Measurements from ENCODE around the gene KIF16B.

The KIF16B gene

GRCh38 chr20:16314748-16315159, 258.5 kb downstream of the KIF16B start:
- no peaks in the 10 kb centered on the region for H3K27me3 Mint-ChIP-seq
- peaks cover 0 to 15% of the 10 kb centered on the region in 2 donors for H3K9me3 Mint-ChIP-seq
- ATAC-seq (replicated peaks) = no peak
- DNase-seq = no peak
- H3K27ac Mint-ChIP-seq = no peak overlapping the region
- H3K4me3 Mint-ChIP-seq = no peak overlapping the region
- peaks cover 5% of the 10 kb centered on the region for H3K36me3 Mint-ChIP-seq (ENCODE audit: insufficient read depth)
- peaks cover 0 to 3% of the 10 kb centered on the region in 2 donors for H3K4me1 Mint-ChIP-seq (ENCODE audit: low read depth in 2 of 2)

DNA sequence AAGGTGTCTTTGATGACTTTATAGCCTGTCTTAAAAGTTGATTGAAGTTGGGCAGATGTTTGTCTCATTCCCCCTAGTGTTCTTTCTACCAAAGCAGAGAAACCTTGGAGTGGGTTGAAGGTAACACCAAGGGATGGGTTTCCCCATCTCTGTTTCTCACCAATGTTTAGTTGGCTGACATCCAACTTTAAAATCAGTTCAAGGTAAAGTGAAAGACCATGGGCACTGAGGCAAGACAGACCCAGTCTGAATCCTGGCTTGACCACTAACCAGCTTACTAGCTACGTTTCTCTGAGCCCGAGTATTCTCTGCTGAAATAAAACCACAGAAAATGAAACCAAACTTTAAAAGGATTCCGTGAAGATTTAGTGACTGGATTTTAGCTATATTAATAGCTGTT, 258.9 kb downstream of the KIF16B start:
- Mint-ChIP-seq H3K4me3 (no peak overlapping the region), H3K9me3 (peaks cover 0 to 15% of the 10 kb centered on the region in 2 donors), H3K27me3 (no peaks in the 10 kb centered on the region), H3K4me1 (ENCODE audit: low read depth in 2 of 2) (peaks cover 0 to 3% of the 10 kb centered on the region in 2 donors), H3K27ac (no peak overlapping the region), H3K36me3 (ENCODE audit: insufficient read depth) (peaks cover 5% of the 10 kb centered on the region)
- ATAC-seq (replicated peaks) (no peak), DNase-seq (no peak)

GRCh38 chr20:16313917-16314316, 259.3 kb downstream of the KIF16B start:
- peaks cover 0 to 3% of the 10 kb centered on the region in 2 donors for H3K4me1 Mint-ChIP-seq (ENCODE audit: low read depth in 2 of 2)
- H3K27ac Mint-ChIP-seq = no peak overlapping the region
- H3K36me3 Mint-ChIP-seq (ENCODE audit: insufficient read depth) = peaks cover 5% of the 10 kb centered on the region
- peaks cover 0 to 15% of the 10 kb centered on the region in 2 donors for H3K9me3 Mint-ChIP-seq
- DNase-seq (no peak), ATAC-seq (replicated peaks) (no peak)
- H3K27me3 Mint-ChIP-seq = no peaks in the 10 kb centered on the region
- no peak overlapping the region for H3K4me3 Mint-ChIP-seq

- H3K4me3 Mint-ChIP-seq = no peak overlapping the region
- no peaks in the 10 kb centered on the region for H3K27me3 Mint-ChIP-seq
- H3K27ac Mint-ChIP-seq = no peak overlapping the region
- H3K36me3 Mint-ChIP-seq (ENCODE audit: insufficient read depth) = peaks cover 5% of the 10 kb centered on the region
- peaks cover 0 to 12% of the 10 kb centered on the region in 2 donors for H3K9me3 Mint-ChIP-seq
- DNase-seq (no peak), ATAC-seq (replicated peaks) (no peak)
- peaks cover 0 to under 1% of the 10 kb centered on the region in 2 donors for H3K4me1 Mint-ChIP-seq (ENCODE audit: low read depth in 2 of 2)
Observed at GRCh38 chr20:16312998-16313397, 260.2 kb downstream of the KIF16B start.

DNA sequence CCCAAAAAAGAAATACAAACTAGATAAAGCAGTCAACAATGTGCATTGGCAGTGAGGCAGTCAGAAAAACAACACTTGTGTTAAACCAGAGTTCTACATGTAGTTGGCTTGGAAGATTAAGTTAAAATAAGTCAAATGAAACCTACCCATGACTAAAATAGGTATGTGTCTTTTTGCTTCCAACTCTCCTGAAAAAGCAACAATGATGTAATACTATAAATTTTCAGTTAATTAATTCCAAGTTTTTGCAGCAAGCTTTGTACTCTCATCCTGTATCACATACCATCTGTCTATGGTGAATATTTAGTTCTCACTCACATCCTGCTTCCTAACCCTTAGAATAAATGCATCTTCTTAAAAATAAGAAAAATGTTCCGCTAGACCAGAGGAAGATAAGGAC, 261.5 kb downstream of the KIF16B start:
- DNase-seq (no peak), ATAC-seq (replicated peaks) (no peak)
- Mint-ChIP-seq H3K4me1 (ENCODE audit: low read depth in 2 of 2) (no peaks in the 10 kb centered on the region), H3K4me3 (no peak overlapping the region), H3K9me3 (peaks cover 0 to 9% of the 10 kb centered on the region in 2 donors), H3K27me3 (no peaks in the 10 kb centered on the region), H3K36me3 (ENCODE audit: insufficient read depth) (peaks cover 5% of the 10 kb centered on the region), H3K27ac (no peak overlapping the region)

GRCh38 chr20:16308754-16309153, 264.5 kb downstream of the KIF16B start:
- DNase-seq = no peak
- no peak overlapping the region for H3K4me3 Mint-ChIP-seq

DNA sequence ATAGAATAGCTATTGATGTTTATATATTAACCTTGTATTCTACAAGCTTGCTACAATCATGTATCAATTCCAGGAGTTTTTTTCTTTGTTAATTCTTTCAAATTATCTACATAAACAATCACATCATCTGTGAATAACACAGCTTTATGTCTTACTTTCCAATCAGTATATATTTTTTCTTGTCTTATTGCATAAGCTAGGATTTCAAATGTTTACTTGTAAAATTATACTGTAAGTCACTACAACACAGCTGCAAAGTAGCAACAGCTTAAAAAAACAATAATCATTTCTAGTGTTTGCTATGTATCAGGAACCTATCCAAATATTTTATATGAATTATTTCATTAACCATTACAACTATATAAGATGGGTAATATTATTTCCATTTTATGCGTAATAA, 270.4 kb downstream of the KIF16B start:
- Mint-ChIP-seq H3K27ac (no peak overlapping the region), H3K9me3 (peaks cover 7 to 24% of the 10 kb centered on the region in 2 donors), H3K4me3 (no peak overlapping the region), H3K27me3 (no peaks in the 10 kb centered on the region), H3K4me1 (ENCODE audit: low read depth in 2 of 2) (no peaks in the 10 kb centered on the region), H3K36me3 (ENCODE audit: insufficient read depth) (peaks cover 4% of the 10 kb centered on the region)
- ATAC-seq (replicated peaks) = no peak
- DNase-seq = no peak

More at GRCh38 chr20:16308754-16309153, 264.5 kb downstream of the KIF16B start:
- no peaks in the 10 kb centered on the region for H3K4me1 Mint-ChIP-seq (ENCODE audit: low read depth in 2 of 2)
- H3K27ac Mint-ChIP-seq = no peak overlapping the region
- H3K27me3 Mint-ChIP-seq = no peaks in the 10 kb centered on the region
- H3K36me3 Mint-ChIP-seq (ENCODE audit: insufficient read depth) = peaks cover 5% of the 10 kb centered on the region
- no peak for ATAC-seq (replicated peaks)
- peaks cover 5 to 7% of the 10 kb centered on the region in 2 donors for H3K9me3 Mint-ChIP-seq

DNA sequence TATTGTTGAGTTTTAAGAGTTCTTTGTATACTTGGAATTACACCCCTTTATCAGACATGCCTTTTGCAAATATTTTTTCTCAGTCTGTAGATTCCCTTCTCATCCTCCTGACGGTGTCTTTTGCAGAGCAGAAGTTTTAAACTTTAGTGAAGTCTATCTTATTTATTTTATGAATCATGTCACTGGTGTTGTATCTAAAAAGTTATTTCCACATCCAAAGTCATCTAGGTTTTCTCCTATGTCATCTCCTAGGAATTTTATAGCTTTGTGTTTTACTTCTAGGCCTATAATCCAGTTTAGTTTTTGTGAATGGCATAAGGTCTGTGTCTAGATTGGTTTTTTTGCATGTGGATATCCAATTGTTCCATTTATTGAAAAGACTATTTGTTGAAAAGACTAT, 271.3 kb downstream of the KIF16B start:
- Mint-ChIP-seq H3K4me1 (ENCODE audit: low read depth in 2 of 2) (no peaks in the 10 kb centered on the region), H3K27ac (no peak overlapping the region), H3K36me3 (ENCODE audit: insufficient read depth) (peaks cover 4% of the 10 kb centered on the region), H3K4me3 (no peak overlapping the region), H3K27me3 (no peaks in the 10 kb centered on the region), H3K9me3 (peaks cover 9 to 26% of the 10 kb centered on the region in 2 donors)
- DNase-seq (no peak), ATAC-seq (replicated peaks) (no peak)

- Mint-ChIP-seq H3K36me3 (ENCODE audit: insufficient read depth) (peaks cover 4% of the 10 kb centered on the region), H3K27me3 (no peaks in the 10 kb centered on the region), H3K4me3 (no peak overlapping the region), H3K27ac (no peak overlapping the region), H3K4me1 (ENCODE audit: low read depth in 2 of 2) (no peaks in the 10 kb centered on the region), H3K9me3 (peaks cover 6 to 21% of the 10 kb centered on the region in 2 donors)
- DNase-seq (no peak), ATAC-seq (replicated peaks) (no peak)
Observed at GRCh38 chr20:16299897-16300296, 273.4 kb downstream of the KIF16B start.

DNA sequence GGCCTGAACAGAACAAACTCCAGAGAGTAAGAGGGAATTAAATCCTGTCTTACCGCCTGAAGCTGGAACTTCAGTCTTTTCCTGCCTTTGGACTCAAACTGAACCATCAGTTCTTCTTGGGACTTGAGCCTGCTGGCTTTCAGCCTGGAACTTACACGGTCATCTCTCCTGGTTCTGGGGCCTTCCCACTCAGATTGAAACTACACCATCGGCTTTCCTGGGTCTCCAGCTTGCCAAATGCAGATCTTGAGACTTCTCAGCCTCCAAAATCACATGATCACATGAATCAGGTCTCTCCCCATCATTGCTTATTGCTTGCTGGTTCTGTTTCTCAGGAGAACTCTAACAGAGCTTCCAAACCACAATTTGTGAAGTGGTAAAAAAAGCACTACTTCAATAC, 276.3 kb downstream of the KIF16B start:
- no peak overlapping the region for H3K27ac Mint-ChIP-seq
- no peaks in the 10 kb centered on the region for H3K4me1 Mint-ChIP-seq (ENCODE audit: low read depth in 2 of 2)
- H3K36me3 Mint-ChIP-seq (ENCODE audit: insufficient read depth) = peaks cover 4% of the 10 kb centered on the region
- peaks cover 4 to 14% of the 10 kb centered on the region in 2 donors for H3K9me3 Mint-ChIP-seq
- DNase-seq (no peak), ATAC-seq (replicated peaks) (no peak)
- H3K27me3 Mint-ChIP-seq = no peaks in the 10 kb centered on the region
- no peak overlapping the region for H3K4me3 Mint-ChIP-seq

DNA sequence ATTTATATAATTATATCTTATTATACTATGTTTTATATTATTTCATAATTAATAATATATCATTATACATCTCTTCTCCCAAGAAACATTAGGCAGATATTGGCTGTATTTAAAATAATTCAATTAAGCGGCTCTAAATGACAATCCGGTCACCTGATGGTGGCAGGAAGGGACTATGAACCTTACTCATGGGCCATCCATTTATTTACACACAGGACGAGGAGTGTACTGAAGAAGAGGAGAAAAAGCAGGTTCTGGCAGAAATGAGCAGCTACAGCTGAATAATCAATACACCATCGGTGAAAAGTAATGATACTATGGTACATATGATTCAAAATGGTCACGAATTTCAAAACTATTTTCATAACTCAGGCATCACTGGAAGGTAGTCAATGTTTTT, 277.7 kb downstream of the KIF16B start:
- no peaks in the 10 kb centered on the region for H3K4me1 Mint-ChIP-seq (ENCODE audit: low read depth in 2 of 2)
- H3K27ac Mint-ChIP-seq = no peak overlapping the region
- peaks cover 4 to 14% of the 10 kb centered on the region in 2 donors for H3K9me3 Mint-ChIP-seq
- peaks cover 4% of the 10 kb centered on the region for H3K36me3 Mint-ChIP-seq (ENCODE audit: insufficient read depth)
- ATAC-seq (replicated peaks) (no peak), DNase-seq (no peak)
- no peak overlapping the region for H3K4me3 Mint-ChIP-seq
- no peaks in the 10 kb centered on the region for H3K27me3 Mint-ChIP-seq

GRCh38 chr20:16293590-16293989, 279.7 kb downstream of the KIF16B start:
- H3K27ac Mint-ChIP-seq = no peak overlapping the region
- no peaks in the 10 kb centered on the region for H3K36me3 Mint-ChIP-seq (ENCODE audit: insufficient read depth)
- H3K4me3 Mint-ChIP-seq = no peak overlapping the region
- no peaks in the 10 kb centered on the region for H3K4me1 Mint-ChIP-seq (ENCODE audit: low read depth in 2 of 2)
- no peaks in the 10 kb centered on the region for H3K27me3 Mint-ChIP-seq
- DNase-seq (no peak), ATAC-seq (replicated peaks) (no peak)
- H3K9me3 Mint-ChIP-seq = peaks cover 6 to 8% of the 10 kb centered on the region in 2 donors

DNA sequence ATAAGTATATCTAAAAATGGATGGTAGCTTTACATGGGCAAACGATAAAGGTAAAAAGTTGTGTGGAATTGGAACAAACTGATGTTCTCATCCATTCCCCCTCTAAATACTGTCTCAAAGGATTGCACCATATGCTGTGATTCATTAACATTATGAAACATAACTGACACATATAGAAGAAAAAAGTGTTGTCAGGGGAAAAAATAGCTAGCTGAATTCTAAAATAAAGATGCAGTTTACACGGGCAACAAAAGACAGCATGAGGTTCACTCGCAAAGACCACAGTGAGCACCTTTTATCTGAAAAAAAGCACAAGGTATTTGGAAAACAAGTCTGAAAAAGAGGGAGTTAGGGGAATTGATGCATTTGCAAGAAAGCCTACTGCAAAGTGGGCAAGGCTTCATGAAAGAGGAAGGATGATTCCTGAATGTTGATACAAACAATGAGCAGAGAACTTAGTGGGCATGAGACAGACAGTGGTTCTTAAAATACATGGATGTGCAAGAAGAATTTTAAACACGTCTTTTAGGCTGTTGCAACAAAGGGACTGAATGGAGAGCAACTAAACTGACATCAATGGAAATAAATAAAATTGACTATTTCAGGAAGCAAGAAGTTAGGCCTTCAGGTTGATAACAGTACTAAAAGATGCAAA, 280.9 kb downstream of the KIF16B start:
- Mint-ChIP-seq H3K4me1 (ENCODE audit: low read depth in 2 of 2) (no peaks in the 10 kb centered on the region), H3K36me3 (ENCODE audit: insufficient read depth) (no peaks in the 10 kb centered on the region), H3K9me3 (peaks cover 0 to 1% of the 10 kb centered on the region in 2 donors), H3K27ac (no peak overlapping the region), H3K4me3 (no peak overlapping the region), H3K27me3 (no peaks in the 10 kb centered on the region)
- DNase-seq (no peak), ATAC-seq (replicated peaks) (no peak)

DNA sequence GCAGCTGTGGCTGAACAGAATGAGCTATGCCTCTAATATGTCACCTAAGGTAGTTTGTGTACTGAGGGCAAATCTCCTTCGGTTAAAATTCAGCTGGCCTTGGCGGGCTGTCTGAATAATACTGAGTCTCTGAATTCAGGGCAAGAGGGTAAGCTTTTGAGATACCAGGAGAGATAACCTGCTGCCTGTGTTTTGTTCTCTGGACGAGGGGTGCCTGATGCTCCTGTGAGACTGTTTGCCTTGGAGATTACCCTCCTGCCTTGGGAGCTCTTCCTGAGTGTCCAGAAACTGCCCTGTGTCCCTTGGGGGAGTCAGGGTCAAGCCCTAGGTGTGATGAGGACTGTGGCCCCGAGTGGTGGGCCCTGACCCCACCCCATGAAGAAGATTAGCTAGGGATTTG, 282.9 kb downstream of the KIF16B start:
- ATAC-seq (replicated peaks) = no peak
- Mint-ChIP-seq H3K27me3 (no peaks in the 10 kb centered on the region), H3K36me3 (ENCODE audit: insufficient read depth) (no peaks in the 10 kb centered on the region), H3K4me3 (no peak overlapping the region), H3K9me3 (peaks cover 0 to 1% of the 10 kb centered on the region in 2 donors), H3K4me1 (ENCODE audit: low read depth in 2 of 2) (no peaks in the 10 kb centered on the region), H3K27ac (no peak overlapping the region)
- DNase-seq = no peak
